HG02981 (cell line): ENCODE results near the gene ZNF292.
"Not testable (repeated sequence)": the region's sequence is repeated elsewhere in the genome, so short reads cannot be mapped to it uniquely, and the experiment has no call there.

ENCODE experiments used
- ATAC-seq: cut with Tn5 transposase; IDR thresholded peaks from one replicate; pipeline ENCODE4 v1.9.1; 2021; ENCODE audit warnings: mild to moderate bottlenecking, moderate library complexity; ENCODE audit not compliant: unreplicated experiment

ZNF292 gene

GRCh38 chr6:87264481-87264880, 109.1 kb downstream of the ZNF292 start:
- no peak for ATAC-seq

- no peak for ATAC-seq
Measured at GRCh38 chr6:87274660-87275274, 119.4 kb downstream of the ZNF292 start.

- no peak for ATAC-seq
Measured at GRCh38 chr6:87276624-87277023, 121.3 kb downstream of the ZNF292 start.

GRCh38 chr6:87277123-87277522, 121.8 kb downstream of the ZNF292 start:
- ATAC-seq = no peak

GRCh38 chr6:87279196-87279595, 123.8 kb downstream of the ZNF292 start:
- ATAC-seq = no peak

GRCh38 chr6:87281426-87281825, 126.1 kb downstream of the ZNF292 start:
- no peak for ATAC-seq

- no peak for ATAC-seq
Measured at GRCh38 chr6:87282743-87283142, 127.4 kb downstream of the ZNF292 start.

GRCh38 chr6:87283461-87283860, 128.1 kb downstream of the ZNF292 start:
- no peak for ATAC-seq

- ATAC-seq = no peak
Measured at GRCh38 chr6:87287251-87287650, 131.9 kb downstream of the ZNF292 start.

- no peak for ATAC-seq
Measured at GRCh38 chr6:87289571-87289970, 134.2 kb downstream of the ZNF292 start.

- ATAC-seq = no peak
Measured at GRCh38 chr6:87291883-87292282, 136.5 kb downstream of the ZNF292 start.

- ATAC-seq = no peak
Measured at GRCh38 chr6:87293526-87293925, 138.2 kb downstream of the ZNF292 start.

GRCh38 chr6:87297119-87297518, 141.8 kb downstream of the ZNF292 start:
- ATAC-seq = no peak

GRCh38 chr6:87301277-87301676, 145.9 kb downstream of the ZNF292 start:
- not testable (repeated sequence) for ATAC-seq

- ATAC-seq = no peak
Measured at GRCh38 chr6:87308970-87309369, 153.6 kb downstream of the ZNF292 start.

- ATAC-seq = no peak
Measured at GRCh38 chr6:87312860-87313259, 157.5 kb downstream of the ZNF292 start.
